B cell (primary cell): ENCODE data around the gene CASKIN1. TPM values are rescaled to one million over a fixed set of nuclear protein-coding genes. Genes with fewer than 3 reads are reported as not detected.

Source experiments
- ATAC-seq: fragments of 200-7000 bp; cut with Tn5 transposase; one replicate; pipeline ENCODE4 v1.10.0; 2021; ENCODE audit warnings: low read depth, mild to moderate bottlenecking, moderate number of reproducible peaks, moderate library complexity
- CTCF ChIA-PET: fragments of 350-600 bp; sonication (Branson Sonifier 250); formaldehyde crosslinking; loops from one replicate; lab custom pipeline; 2021; ENCODE audit warnings: antibody characterized with exemption, inconsistent platforms; lab: Charles Lee
- POLR2A ChIA-PET: fragments of 350-600 bp; sonication (Branson Sonifier 250); formaldehyde crosslinking; loops from one replicate; lab custom pipeline; 2021; ENCODE audit warnings: antibody characterized with exemption; lab: Charles Lee
- DNase-seq: peaks from one replicate; pipeline ENCODE4 v3.0.0; 2013
- H2AFZ ChIP-seq: 2 replicates; pipeline ENCODE4 v1.6.1; 2012; ENCODE audit warnings: mild to moderate bottlenecking, low read depth, low read length; ENCODE audit not compliant: insufficient read depth, poor library complexity, severe bottlenecking
- H3K27ac ChIP-seq, 2 donors: 1 replicate in 1 of 2; 2 replicates in 1 of 2; pipeline ENCODE4 v1.5.1; 2012 to 2013; ENCODE audit warnings: low read length in 2 of 2, mild to moderate bottlenecking in 2 of 2, moderate library complexity in 1 of 2
- H3K27me3 ChIP-seq, 4 experiments: fragments of 200-600 bp in 1 of 4; sonication (generic) in 1 of 4; replicated peaks in 1 of 4; 1 replicate in 2 of 4; 2 replicates in 2 of 4; pipeline versions ENCODE4 v1.6.1 to v1.7.0; 2013 to 2016; ENCODE audit warnings: low read length in 3 of 4, mild to moderate bottlenecking in 2 of 4, mixed read lengths in 1 of 4, moderate library complexity in 1 of 4; ENCODE audit not compliant: insufficient read depth in 4 of 4, control insufficient read depth in 3 of 4; ENCODE audit errors: control extremely low read depth in 1 of 4
- H3K36me3 ChIP-seq, 2 experiments: replicated peaks in 1 of 2; 1 replicate in 1 of 2; 2 replicates in 1 of 2; pipeline versions ENCODE4 v1.6.1 to v1.7.1; 2013; ENCODE audit warnings: low read length in 1 of 2; ENCODE audit not compliant: insufficient read depth in 2 of 2, control insufficient read depth in 1 of 2; ENCODE audit errors: control extremely low read depth in 1 of 2, extremely low read depth in 1 of 2
- H3K4me1 ChIP-seq, 2 donors: fragments of 200-600 bp in 1 of 2; sonication (generic) in 1 of 2; 1 replicate in 1 of 2; 2 replicates in 1 of 2; pipeline versions ENCODE4 v1.5.1 to v1.6.1; 2013 to 2017; ENCODE audit warnings: low read length in 2 of 2; ENCODE audit not compliant: control insufficient read depth in 2 of 2, insufficient read depth in 2 of 2
- H3K4me2 ChIP-seq: replicated peaks from 2 replicates; pipeline ENCODE3; 2012; ENCODE audit warnings: mild to moderate bottlenecking, low read depth, low read length; ENCODE audit not compliant: poor library complexity, severe bottlenecking
- H3K4me3 ChIP-seq, 5 experiments: fragments of 200-600 bp in 1 of 5; sonication (generic) in 1 of 5; 1 replicate in 3 of 5; 2 replicates in 2 of 5; pipeline versions ENCODE4 v1.5.1 to v1.7.0; 2011 to 2016; ENCODE audit warnings: low read length in 4 of 5, mild to moderate bottlenecking in 4 of 5, low read depth in 2 of 5, control low read depth in 1 of 5, moderate library complexity in 1 of 5; ENCODE audit not compliant: insufficient read depth in 1 of 5; ENCODE audit errors: control extremely low read depth in 1 of 5, extremely low read depth in 1 of 5
- H3K79me2 ChIP-seq: fragments of 200-600 bp; sonication (generic); one replicate; pipeline ENCODE4 v1.6.0; 2016; ENCODE audit warnings: low read length; ENCODE audit not compliant: control insufficient read depth, insufficient read depth
- H3K9ac ChIP-seq: fragments of 200-600 bp; sonication (generic); 2 replicates; pipeline ENCODE4 v1.6.1; 2017; ENCODE audit warnings: mild to moderate bottlenecking, low read length, moderate library complexity
- H3K9me3 ChIP-seq, 3 donors: one replicate each; pipeline versions ENCODE4 v1.6.1 to v1.7.1; 2013; ENCODE audit warnings: low read length in 2 of 3; ENCODE audit not compliant: control insufficient read depth in 2 of 3, insufficient read depth in 1 of 3; ENCODE audit errors: control extremely low read depth in 1 of 3
- H4K20me1 ChIP-seq: 2 replicates; pipeline ENCODE4 v1.6.0; 2012; ENCODE audit warnings: mild to moderate bottlenecking, low read length; ENCODE audit not compliant: insufficient read depth, control insufficient read depth, poor library complexity, severe bottlenecking
- H3K27ac Mint-ChIP-seq: one replicate; pipeline ENCODE4 v1.8.0; 2021; ENCODE audit warnings: mixed read lengths
- H3K27me3 Mint-ChIP-seq: one replicate; pipeline ENCODE4 v1.8.0; 2021; ENCODE audit warnings: mixed read lengths
- H3K4me1 Mint-ChIP-seq: one replicate; pipeline ENCODE4 v1.8.0; 2021; ENCODE audit warnings: mixed read lengths
- H3K4me3 Mint-ChIP-seq: one replicate; pipeline ENCODE4 v1.8.0; 2021; ENCODE audit warnings: mixed read lengths
- H3K9me3 Mint-ChIP-seq: one replicate; pipeline ENCODE4 v1.8.0; 2022; ENCODE audit warnings: mixed read lengths; ENCODE audit not compliant: insufficient read depth
- CTCF ChIP-seq: fragments of 200-600 bp; IDR thresholded peaks from one replicate; pipeline ENCODE4 v1.8.0; 2022; ENCODE audit warnings: antibody characterized with exemption, mild to moderate bottlenecking
- EZH2 ChIP-seq: IDR thresholded peaks from 2 replicates; pipeline ENCODE4 v1.6.1; 2012; ENCODE audit warnings: borderline replicate concordance, low read depth, mild to moderate bottlenecking, moderate library complexity, low read length; ENCODE audit not compliant: insufficient read depth, poor library complexity, severe bottlenecking
- WGBS: methylation state at CpG from one replicate; pipeline ENCODE4 v1.1.5; 2013; ENCODE audit warnings: missing lambda C conversion rate; ENCODE audit not compliant: insufficient coverage; 5-methylcytosine and 5-hydroxymethylcytosine counted together
- intact Hi-C: fragments of 100-400 bp; cut with micrococcal nuclease; formaldehyde crosslinking; loops from one replicate; pipeline ENCODE4 v1.10.0; 2022
- polyA plus RNA-seq: library from polyadenylated mRNA; depleted of rRNA; stranded (reverse); fragments of >200 nt; gene quantifications from 2 replicates; pipeline ENCODE4 v1.2.3, GENCODE V29; 2012
- total RNA-seq, 2 donors: library from RNA; stranded (reverse); fragments of 120-200 nt in 1 of 2; gene quantifications; 1 replicate in 1 of 2; 2 replicates in 1 of 2; pipeline versions ENCODE4 v1.2.3 to v1.2.4, GENCODE V29; 2013 to 2022

Gene CASKIN1
- total and polyA plus RNA-seq, 2 donors (not counting 1 experiment from before 2014, with no cell fraction given) = 0.01 TPM; not detected in 1

- Histone ChIP-seq H3K4me1 (peaks cover 42 to 73% of the 10 kb centered on the region in 2 donors), H3K4me2 (peak overlapping the region; percentile 86), H3K9ac (peak overlapping the region; percentile 69), H3K4me3 (peak overlapping the region; percentile 37 to 71 (median 62)), H3K9me3 (no peaks in the 10 kb centered on the region), H2AFZ (peak overlapping the region; percentile 58), H3K27me3 (no peaks in the 10 kb centered on the region), H4K20me1 (peaks cover 84% of the 10 kb centered on the region), H3K27ac (peak overlapping the region; percentile 23 to 68), H3K36me3 (peaks cover 0 to 18% of the 10 kb centered on the region in 2 experiments), H3K79me2 (peaks cover 91% of the 10 kb centered on the region)
- Mint-ChIP-seq H3K4me1 (peaks cover 69% of the 10 kb centered on the region), H3K4me3 (peak overlapping the region; percentile 93), H3K27ac (peak overlapping the region; percentile 81), H3K27me3 (no peaks in the 10 kb centered on the region), H3K9me3 (no peaks in the 10 kb centered on the region)
- TF ChIP-seq EZH2 (no peak), CTCF (no peak)
- DNase-seq (no peak), ATAC-seq (no peak)
- 10% methylated on average over 44 of the region's 47 CpGs for WGBS
- intact Hi-C loops = loop anchor here (1.0 to 10.0 kb wide), 15 partner anchors 15 to 749 kb away; partner anchors contain the start of genes ATP6V0C, E4F1, ECI1 and MLST8
- ChIA-PET CTCF (interaction anchor here (1.0 to 5.9 kb wide), 11 partner anchors 9 to 152 kb away, joined by 3 to 72 read pairs (median 6); partner anchors contain the start of genes E4F1, NHERF2, NTHL1 and TSC2), POLR2A (interaction anchor here (0.6 to 1.8 kb wide), 19 partner anchors 10 to 531 kb away, joined by 3 to 16 read pairs (median 4); partner anchors contain the start of genes ATP6V0C, ECI1, MLST8 and MSRB1)
Measured at GRCh38 chr16:2155977-2156848, 40.2 kb downstream of the CASKIN1 start.
